Renal cortical epithelial cell (primary cell): ENCODE measurements around the gene ZCCHC9. TPM values are rescaled to one million over a fixed set of nuclear protein-coding genes. Genes with fewer than 3 reads are reported as not detected.
"Not testable (repeated sequence)": the region's sequence is repeated elsewhere in the genome, so short reads cannot be mapped to it uniquely, and the experiment has no call there.

Experiments used
- DNase-seq: peaks from one replicate; pipeline ENCODE4 v3.0.0-alpha.2; 2011; ENCODE audit warnings: low read depth
- total RNA-seq: library from RNA; depleted of rRNA; stranded (reverse); fragments of >200 nt; gene quantifications from 2 replicates; pipeline ENCODE4 v1.2.3, GENCODE V29; 2014

The ZCCHC9 gene
- total RNA-seq, 1 donor from 2014 or later = 26.0 TPM

GRCh38 chr5:81305785-81306184 lies 4.4 kb downstream of the ZCCHC9 start:
- DNase-seq = no peak

DNA sequence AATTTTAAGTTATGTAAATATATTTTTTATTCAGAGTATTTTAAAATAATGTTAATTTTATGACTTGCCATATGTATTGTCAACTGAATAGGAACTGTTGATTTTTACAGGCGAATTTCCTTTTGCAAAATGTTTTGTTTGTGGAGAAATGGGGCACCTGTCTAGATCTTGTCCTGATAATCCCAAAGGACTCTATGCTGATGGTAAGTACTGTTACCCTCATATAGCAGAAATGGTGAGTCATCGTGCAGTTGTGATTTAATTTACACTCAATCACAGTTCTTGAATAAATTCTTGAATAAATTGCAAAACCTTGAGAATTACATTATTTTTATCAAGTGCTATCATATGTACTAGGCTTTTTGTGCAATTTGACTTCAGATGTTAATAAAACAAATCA lies 7.4 kb downstream of the ZCCHC9 start:
- no peak for DNase-seq

DNA sequence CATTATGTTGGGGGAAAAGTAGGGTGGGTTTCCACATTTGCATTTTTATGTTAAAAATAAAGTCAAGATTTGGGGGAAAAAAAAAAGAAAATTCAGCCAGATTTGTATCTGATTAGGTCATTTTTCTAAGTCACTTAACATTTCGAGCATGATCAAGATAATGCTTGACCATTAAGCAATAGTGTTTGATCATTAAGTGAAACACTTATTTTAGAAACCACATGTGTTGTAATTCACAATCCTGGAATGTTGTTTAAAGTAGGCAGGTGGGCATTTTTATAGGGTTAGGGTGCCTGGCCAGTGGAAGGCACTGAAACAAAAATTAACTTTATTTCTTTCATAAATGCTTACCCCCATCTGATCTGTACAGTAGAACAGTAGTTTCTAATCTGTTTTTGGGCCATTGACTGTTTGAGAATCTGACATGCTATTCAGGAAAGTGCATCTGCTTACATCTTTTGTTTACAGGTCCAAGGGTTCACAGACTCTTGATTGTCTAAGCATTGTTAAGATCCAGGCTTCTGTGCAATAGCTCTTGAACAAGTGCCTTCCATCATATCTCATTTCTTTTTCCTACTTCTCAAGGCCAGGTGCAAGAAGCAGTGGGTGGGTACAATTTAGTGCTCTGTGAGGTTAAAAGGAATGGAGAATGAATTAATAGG lies 9.1 kb downstream of the ZCCHC9 start:
- DNase-seq = peak; percentile 71

DNA sequence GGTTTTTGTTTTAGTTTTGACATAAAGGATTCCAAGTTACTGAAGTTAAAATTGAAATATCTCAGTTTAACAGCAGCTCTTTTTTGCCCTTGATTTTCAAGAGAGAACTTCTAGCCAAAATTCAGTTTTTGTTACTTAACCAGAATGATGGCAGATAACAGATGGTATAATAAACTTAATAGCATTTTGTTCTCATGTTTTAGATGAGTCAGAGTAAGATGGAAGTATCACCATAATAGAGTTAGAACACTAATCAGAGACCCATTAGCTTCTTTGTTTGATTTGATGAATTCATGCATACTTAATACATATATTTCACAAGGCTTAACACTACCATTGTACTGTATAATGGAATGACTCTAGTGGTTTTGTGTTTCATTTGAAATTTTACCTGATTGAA lies 11.9 kb downstream of the ZCCHC9 start:
- DNase-seq = no peak

GRCh38 chr5:81313686-81314085 lies 12.3 kb downstream of the ZCCHC9 start:
- DNase-seq = no peak

GRCh38 chr5:81314581-81314980 lies 13.2 kb downstream of the ZCCHC9 start:
- DNase-seq = no peak

DNA sequence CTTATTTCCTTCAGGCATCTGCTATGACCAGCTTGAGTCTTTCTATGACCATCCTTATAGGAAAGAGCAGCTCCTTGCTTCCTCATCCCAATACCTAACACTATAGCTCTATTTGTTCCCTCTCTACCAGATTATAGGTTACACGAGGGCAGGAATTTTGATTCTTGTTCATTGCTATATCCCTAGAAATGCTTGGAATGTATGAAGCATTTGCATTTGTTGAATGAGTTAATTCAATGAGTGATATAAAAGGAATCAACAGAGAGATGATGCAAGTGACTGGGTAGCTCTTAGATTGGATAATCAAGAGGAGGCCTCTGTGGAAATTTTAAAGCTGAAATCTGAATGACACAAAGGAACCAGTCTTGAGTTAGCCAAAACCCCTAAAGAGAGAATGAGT lies 13.9 kb downstream of the ZCCHC9 start:
- DNase-seq = peak; percentile 77

DNA sequence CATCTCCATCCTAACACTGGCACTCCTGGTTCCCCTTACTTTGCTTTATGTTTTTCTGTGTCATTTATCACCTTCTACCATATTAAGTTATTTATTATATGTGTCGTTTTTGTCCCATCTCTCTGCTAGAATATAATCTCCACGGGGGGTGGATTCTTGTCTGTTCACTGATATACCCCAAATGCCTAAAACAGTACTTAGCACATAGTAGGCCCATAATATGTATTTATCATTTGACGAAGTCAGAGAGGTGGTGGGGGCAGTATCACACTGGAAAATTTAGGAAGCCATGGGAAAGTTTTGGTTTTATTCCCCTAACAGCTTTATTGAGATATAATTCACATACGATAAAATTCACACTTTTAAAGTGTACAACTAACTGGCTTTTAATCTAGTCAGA lies 14.4 kb downstream of the ZCCHC9 start:
- DNase-seq = no peak

- DNase-seq = no peak
Measured at GRCh38 chr5:81316571-81316970, 15.2 kb downstream of the ZCCHC9 start.

- no peak for DNase-seq
Measured at GRCh38 chr5:81317536-81317935, 16.1 kb downstream of the ZCCHC9 start.

- DNase-seq = no peak
Measured at GRCh38 chr5:81326554-81326953, 25.2 kb downstream of the ZCCHC9 start.

GRCh38 chr5:81334304-81335061 lies 33.1 kb downstream of the ZCCHC9 start:
- DNase-seq = no peak

GRCh38 chr5:81335946-81336345 lies 34.6 kb downstream of the ZCCHC9 start:
- no peak for DNase-seq

DNA sequence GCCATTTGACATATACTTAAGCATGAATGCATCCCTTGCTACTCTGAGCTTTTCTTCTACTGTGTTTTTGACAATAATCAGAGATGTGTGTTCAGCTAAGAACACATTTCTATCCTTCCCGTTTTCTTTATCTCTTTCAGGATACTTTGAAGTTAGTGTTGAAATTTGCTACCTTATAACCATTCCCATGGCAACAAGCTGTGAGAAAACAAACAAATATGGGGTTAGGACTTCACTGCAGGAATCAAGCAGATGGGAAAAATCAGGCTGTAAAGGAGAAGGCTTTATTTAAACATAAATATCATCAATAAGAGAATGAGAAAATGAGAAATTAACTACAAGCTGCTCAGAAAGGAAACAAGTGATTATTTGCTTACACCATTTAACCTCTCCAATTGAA lies 35.2 kb downstream of the ZCCHC9 start:
- DNase-seq = no peak

DNA sequence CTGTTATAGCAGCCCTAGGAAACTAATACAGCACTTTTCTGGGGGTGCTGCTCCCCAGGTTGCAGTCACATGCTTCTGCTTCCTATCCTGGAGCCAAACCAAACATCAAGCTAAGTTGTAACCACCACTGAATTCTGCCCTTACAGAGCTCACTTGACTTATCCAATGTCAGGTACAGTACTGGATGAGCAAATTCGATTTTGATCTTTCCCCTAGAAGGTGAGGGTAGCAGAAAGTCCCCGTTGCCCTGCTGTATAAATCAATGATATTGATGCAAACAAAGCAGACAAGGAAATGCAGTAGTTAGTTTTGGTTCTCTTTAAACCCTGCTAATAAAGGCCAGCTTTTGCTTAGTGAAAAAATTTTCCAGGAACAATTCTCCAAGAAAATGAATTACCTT lies 36.4 kb downstream of the ZCCHC9 start:
- DNase-seq = no peak

GRCh38 chr5:81338213-81338612 lies 36.8 kb downstream of the ZCCHC9 start:
- DNase-seq = not testable (repeated sequence)

DNA sequence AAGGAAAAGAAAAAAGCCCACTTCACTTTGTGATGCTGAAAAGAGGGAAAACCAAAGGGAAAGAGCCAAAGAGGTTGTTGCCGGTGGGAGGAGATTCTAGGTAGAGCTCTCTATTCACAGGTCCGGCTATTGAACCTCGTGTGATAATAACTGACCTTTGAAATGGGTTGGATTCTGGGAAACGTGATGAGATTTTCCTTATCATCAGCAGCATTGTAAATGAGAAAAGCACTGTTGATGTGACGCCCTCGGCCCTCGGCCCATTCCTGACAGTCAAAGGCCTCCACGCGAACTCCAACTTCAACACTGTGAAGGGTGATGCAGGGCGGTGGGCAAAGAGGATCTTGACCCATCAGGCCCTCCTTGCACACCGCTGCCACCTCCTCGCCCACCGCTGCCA lies 43.3 kb downstream of the ZCCHC9 start:
- DNase-seq = no peak

- no peak for DNase-seq
Measured at GRCh38 chr5:81345411-81346003, 44.1 kb downstream of the ZCCHC9 start.

GRCh38 chr5:81349161-81349560 lies 47.8 kb downstream of the ZCCHC9 start:
- DNase-seq = no peak

- DNase-seq = no peak
Measured at GRCh38 chr5:81350507-81350906, 49.1 kb downstream of the ZCCHC9 start.

DNA sequence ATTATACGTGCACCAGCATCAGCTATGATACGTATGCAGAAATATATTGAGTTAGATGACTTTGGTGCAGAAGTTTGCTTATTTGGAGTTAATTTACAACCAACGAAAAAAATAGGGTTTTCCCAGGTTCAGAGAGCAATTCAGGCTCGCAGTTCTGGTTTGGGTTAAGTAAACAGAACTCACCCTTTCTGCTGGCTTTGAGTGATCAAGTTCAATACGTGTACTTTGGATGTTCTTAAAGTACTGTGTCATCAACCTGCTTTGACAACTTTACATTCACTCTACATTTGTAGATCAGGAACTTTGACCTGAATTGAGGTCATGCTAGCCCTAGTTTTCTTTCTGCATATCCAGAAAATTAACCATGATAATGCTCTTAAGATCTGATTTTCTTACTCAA lies 51.8 kb downstream of the ZCCHC9 start:
- DNase-seq = peak; percentile 38

- DNase-seq = no peak
Measured at GRCh38 chr5:81354093-81354492, 52.7 kb downstream of the ZCCHC9 start.
